Right lobe of liver (tissue), 6 donors: ENCODE results near the gene MIA. TPM values are rescaled to one million over a fixed set of nuclear protein-coding genes. Genes with fewer than 3 reads are reported as not detected.
"Not testable (repeated sequence)": the region's sequence is repeated elsewhere in the genome, so short reads cannot be mapped to it uniquely, and the experiment has no call there.

Experiments
- ATAC-seq, 4 donors: fragments of 200-7000 bp; cut with Tn5 transposase; one replicate each; pipeline ENCODE4 v1.9.1; 2020; ENCODE audit warnings: mild to moderate bottlenecking in 4 of 4, moderate library complexity in 4 of 4
- DNase-seq, 3 donors: peaks; one replicate each; pipeline ENCODE4 v3.0.0-alpha.2; 2020
- H3K27ac ChIP-seq, 3 donors: fragments of 200-600 bp; one replicate each; pipeline ENCODE4 v1.8.0; 2022
- H3K27me3 ChIP-seq, 2 donors: fragments of 200-600 bp; one replicate each; pipeline ENCODE4 v1.8.0; 2022
- H3K36me3 ChIP-seq, 4 donors: fragments of 200-600 bp; sonication (generic) in 1 of 4; one replicate each; pipeline versions ENCODE4 v1.5.1 to v1.8.0; 2017 to 2022; ENCODE audit warnings: control low read depth in 1 of 4
- H3K4me1 ChIP-seq, 4 donors: fragments of 200-600 bp; sonication (generic) in 1 of 4; one replicate each; pipeline versions ENCODE4 v1.5.1 to v1.8.0; 2017 to 2022; ENCODE audit warnings: control low read depth in 1 of 4
- H3K4me3 ChIP-seq, 3 donors: fragments of 200-600 bp; one replicate each; pipeline ENCODE4 v1.8.0; 2022
- H3K9me3 ChIP-seq, 4 donors: fragments of 200-600 bp; sonication (generic) in 1 of 4; one replicate each; pipeline versions ENCODE4 v1.5.1 to v1.8.0; 2017 to 2022; ENCODE audit warnings: control low read depth in 1 of 4
- POLR2A ChIP-seq: fragments of 450-650 bp; IDR thresholded peaks from one replicate; pipeline ENCODE4 v1.6.1; 2017; ENCODE audit warnings: antibody characterized with exemption, mild to moderate bottlenecking
- WGBS: methylation state at CpG from one replicate; pipeline ENCODE4 v1.1.6; 2018; ENCODE audit warnings: low coverage, low lambda C conversion rate; ENCODE audit not compliant: insufficient coverage; ENCODE audit errors: missing lambda C conversion rate; 5-methylcytosine and 5-hydroxymethylcytosine counted together
- intact Hi-C, 2 donors: fragments of 100-400 bp; cut with DNase I; formaldehyde crosslinking; loops; one replicate each; pipeline versions ENCODE4 v1.11.2 to v1.14.1; 2022
- long read RNA-seq: library from polyadenylated mRNA; unstranded; transcript quantifications from one replicate; pipeline ENCODE4 v2.0.0, GENCODE V29; 2019
- total RNA-seq, 6 experiments: library from RNA; depleted of rRNA in 2 of 6; stranded (reverse); fragments of >200 nt in 2 of 6; fragmentation: NEBNext Ultra II Directional in 3 of 6; extraction: Animal tissue kit (Norgen Biotek cat#: 25700) in 3 of 6; gene quantifications; one replicate each; pipeline versions ENCODE4 v1.1.0 to v1.2.4, GENCODE V29; 2016 to 2023
- TF ChIP-seq, protein P1 (sequence below), 4 donors: fragments of 200-600 bp in 3 of 4; fragments of 450-650 bp in 1 of 4; IDR thresholded peaks; one replicate each; pipeline versions ENCODE4 v1.5.1 to v1.8.0; 2016 to 2022; ENCODE audit warnings: antibody characterized with exemption in 4 of 4, mild to moderate bottlenecking in 2 of 4
- donor health status: DM: no; HTN: yes; CAD: no.
- donor health status: DM: no; HTN: no; CAD: no.
- donor health status: DM: no; HTN: no; CAD: no.
- donor health status: DM: no; HTN: yes; CAD: no.
- donor health status: DM: no; HTN: yes; CAD: no.

Gene MIA
- total RNA-seq, result 1 to 10 TPM in 2 of 6 experiments, under 1 TPM in 1, not detected in 3; 0.86 to 1.9 (median 1.1) TPM
- long read RNA-seq, result 0 reads

DNA sequence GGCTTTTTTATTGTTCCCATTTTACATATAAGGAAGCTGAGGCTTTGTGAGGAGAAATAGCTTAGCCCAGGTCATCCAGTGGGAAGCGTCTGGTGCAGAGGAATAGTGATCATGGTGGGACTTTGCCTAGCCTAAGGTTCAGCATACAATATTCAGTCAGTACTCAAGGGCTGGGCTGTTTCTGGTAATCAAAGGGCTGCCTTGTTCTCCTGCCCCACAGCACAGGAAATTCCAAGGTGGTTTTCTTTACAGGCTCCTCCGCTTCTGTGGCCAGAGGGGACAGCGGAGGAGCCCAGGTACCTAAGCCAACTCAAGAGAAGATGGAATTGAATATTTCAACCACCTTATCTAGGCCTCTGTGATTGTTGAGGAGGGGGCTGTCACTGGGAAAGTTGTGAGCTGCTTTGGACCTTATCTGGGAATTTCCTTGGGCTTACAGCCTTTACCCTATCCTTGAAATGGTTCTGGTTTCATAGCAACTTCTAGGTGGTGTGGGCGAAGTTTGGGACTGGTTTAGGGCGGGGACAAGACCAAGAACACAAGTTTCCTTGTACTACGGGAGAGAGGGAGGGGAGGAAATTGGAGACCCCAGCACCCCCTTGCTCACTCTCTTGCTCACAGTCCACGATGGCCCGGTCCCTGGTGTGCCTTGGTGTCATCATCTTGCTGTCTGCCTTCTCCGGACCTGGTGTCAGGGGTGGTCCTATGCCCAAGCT is at the start of gene MIA:
Gene MIA (plus strand): TSS at position 606 of the 716 bp plus-strand sequence. CDS start 22 bp downstream, at position 628.
- ATAC-seq, result no peak
- TF ChIP-seq, protein P1, sequence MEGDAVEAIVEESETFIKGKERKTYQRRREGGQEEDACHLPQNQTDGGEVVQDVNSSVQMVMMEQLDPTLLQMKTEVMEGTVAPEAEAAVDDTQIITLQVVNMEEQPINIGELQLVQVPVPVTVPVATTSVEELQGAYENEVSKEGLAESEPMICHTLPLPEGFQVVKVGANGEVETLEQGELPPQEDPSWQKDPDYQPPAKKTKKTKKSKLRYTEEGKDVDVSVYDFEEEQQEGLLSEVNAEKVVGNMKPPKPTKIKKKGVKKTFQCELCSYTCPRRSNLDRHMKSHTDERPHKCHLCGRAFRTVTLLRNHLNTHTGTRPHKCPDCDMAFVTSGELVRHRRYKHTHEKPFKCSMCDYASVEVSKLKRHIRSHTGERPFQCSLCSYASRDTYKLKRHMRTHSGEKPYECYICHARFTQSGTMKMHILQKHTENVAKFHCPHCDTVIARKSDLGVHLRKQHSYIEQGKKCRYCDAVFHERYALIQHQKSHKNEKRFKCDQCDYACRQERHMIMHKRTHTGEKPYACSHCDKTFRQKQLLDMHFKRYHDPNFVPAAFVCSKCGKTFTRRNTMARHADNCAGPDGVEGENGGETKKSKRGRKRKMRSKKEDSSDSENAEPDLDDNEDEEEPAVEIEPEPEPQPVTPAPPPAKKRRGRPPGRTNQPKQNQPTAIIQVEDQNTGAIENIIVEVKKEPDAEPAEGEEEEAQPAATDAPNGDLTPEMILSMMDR (IDR thresholded peaks at IDR 0.05), result no peak
- no peak for TF ChIP-seq POLR2A
- H3K36me3 ChIP-seq, result no peaks in the 10 kb centered on the region
- intact Hi-C loops, result no loop called here
- peaks cover 0 to 12% (median 0%) of the 10 kb centered on the region in 4 donors for H3K4me1 ChIP-seq
- H3K4me3 ChIP-seq, result no peak within 1 kb of the TSS
- H3K27ac ChIP-seq, result no peak within 1 kb of the TSS
- DNase-seq, result no peak
- H3K27me3 ChIP-seq, result no peaks in the 10 kb centered on the region
- no peaks in the 10 kb centered on the region for H3K9me3 ChIP-seq
- 73% methylated on average over 5 of the region's 9 CpGs for WGBS

GRCh38 chr19:40726279-40726678 is 49.0 kb upstream of the MIA start:
- intact Hi-C loops, result no loop called here
- DNase-seq (no peak), ATAC-seq (no peak)
- TF ChIP-seq, protein P1 (IDR thresholded peaks at IDR 0.05), result no peak
- no peak for TF ChIP-seq POLR2A
- Histone ChIP-seq H3K4me1 (no peaks in the 10 kb centered on the region), H3K27ac (no peak overlapping the region), H3K4me3 (no peak overlapping the region), H3K9me3 (no peaks in the 10 kb centered on the region), H3K36me3 (peaks cover 6 to 63% (median 13%) of the 10 kb centered on the region in 4 donors), H3K27me3 (no peaks in the 10 kb centered on the region)
- WGBS, result 100% methylated on average over 3 of the region's 4 CpGs

DNA sequence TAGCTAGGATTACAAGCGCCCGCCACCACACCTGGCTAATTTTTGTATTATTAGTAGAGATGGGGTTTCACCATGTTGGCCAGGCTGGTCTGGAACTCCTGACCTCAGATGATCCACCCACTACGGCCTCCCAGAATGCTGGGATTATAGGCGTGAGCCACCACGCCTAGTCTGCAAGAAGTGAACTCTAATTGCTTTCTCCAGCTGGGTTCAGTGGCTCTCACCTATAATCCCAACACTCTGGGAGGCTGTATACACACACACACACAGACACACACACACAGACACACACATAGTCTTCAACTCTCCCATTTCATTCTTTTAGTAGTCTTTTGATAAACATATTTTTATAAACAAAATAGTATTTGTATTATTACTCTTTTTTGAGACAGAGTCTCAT is 45.3 kb upstream of the MIA start:
- intact Hi-C loops, ATAC-seq, DNase-seq, H3K27ac ChIP-seq, H3K27me3 ChIP-seq, H3K4me3 ChIP-seq, H3K9me3 ChIP-seq, H3K4me1 ChIP-seq: not testable (repeated sequence)
- WGBS, result 92% methylated on average over 5 of the region's 5 CpGs
- H3K36me3 ChIP-seq, result peaks cover 15 to 88% (median 24%) of the 10 kb centered on the region in 4 donors

GRCh38 chr19:40732304-40732703 is 43.0 kb upstream of the MIA start:
- ATAC-seq, H3K4me1 ChIP-seq, H3K27me3 ChIP-seq, H3K4me3 ChIP-seq, intact Hi-C loops, H3K9me3 ChIP-seq, H3K27ac ChIP-seq, DNase-seq: not testable (repeated sequence)
- H3K36me3 ChIP-seq, result peaks cover 16 to 83% (median 28%) of the 10 kb centered on the region in 4 donors
- 95% methylated on average over 10 of the region's 16 CpGs for WGBS

DNA sequence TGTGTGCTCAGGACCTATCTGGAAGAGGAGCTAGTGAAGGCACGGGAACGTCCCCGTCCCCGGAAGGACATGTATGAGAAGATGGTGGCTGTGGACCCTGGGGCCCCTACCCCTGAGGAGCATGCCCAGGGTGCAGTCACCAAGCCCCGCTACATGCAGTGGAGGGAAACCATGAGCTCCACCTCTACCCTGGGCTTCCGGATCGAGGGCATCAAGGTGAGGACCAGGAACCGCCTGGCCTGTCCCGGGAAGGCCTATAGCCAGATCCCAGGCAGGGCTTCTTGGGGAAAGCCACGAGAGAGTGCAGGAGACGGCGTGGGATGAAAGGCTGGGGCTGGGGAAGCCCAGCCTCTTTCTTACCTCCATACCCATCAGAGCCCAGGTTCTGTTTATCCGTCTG is 42.2 kb upstream of the MIA start:
- Histone ChIP-seq H3K36me3 (peaks cover 13 to 81% (median 30%) of the 10 kb centered on the region in 4 donors), H3K9me3 (no peaks in the 10 kb centered on the region), H3K4me1 (peaks cover 0 to 8% (median 0%) of the 10 kb centered on the region in 4 donors), H3K4me3 (no peak overlapping the region), H3K27me3 (no peaks in the 10 kb centered on the region), H3K27ac (no peak overlapping the region)
- no peak for TF ChIP-seq POLR2A
- TF ChIP-seq, protein P1 (IDR thresholded peaks at IDR 0.05), result no peak
- intact Hi-C loops, result no loop called here
- WGBS, result 98% methylated on average over 7 of the region's 13 CpGs
- peak in 1 of 4 donors; percentile 13 for ATAC-seq
- no peak for DNase-seq
